Colonic mucosa (tissue), 4 donors: Measurements from ENCODE around the gene KCNJ11. TPM values are rescaled to one million over a fixed set of nuclear protein-coding genes. Genes with fewer than 3 reads are reported as not detected.

Source experiments
- DNase-seq: peaks from one replicate; pipeline ENCODE4 v3.0.0-alpha.2; 2020
- H3K27ac ChIP-seq: fragments of 200-600 bp; one replicate; pipeline ENCODE4 v1.8.0; 2021
- H3K27me3 ChIP-seq: fragments of 200-600 bp; one replicate; pipeline ENCODE4 v1.8.0; 2021
- H3K36me3 ChIP-seq: fragments of 200-600 bp; one replicate; pipeline ENCODE4 v1.8.0; 2021
- H3K4me1 ChIP-seq: fragments of 200-600 bp; one replicate; pipeline ENCODE4 v1.8.0; 2021; ENCODE audit warnings: mild to moderate bottlenecking
- H3K4me3 ChIP-seq: fragments of 200-600 bp; one replicate; pipeline ENCODE4 v1.8.0; 2021
- H3K9ac ChIP-seq, 2 donors: one replicate each; pipeline ENCODE4 v1.7.0; 2013; ENCODE audit warnings: control low read depth in 2 of 2, low read depth in 2 of 2, low read length in 2 of 2
- H3K9me3 ChIP-seq: fragments of 200-600 bp; one replicate; pipeline ENCODE4 v1.8.0; 2021
- CTCF ChIP-seq: fragments of 200-600 bp; IDR thresholded peaks from one replicate; pipeline ENCODE4 v1.8.0; 2022; ENCODE audit warnings: antibody characterized with exemption, mild to moderate bottlenecking
- intact Hi-C: fragments of 100-400 bp; cut with DNase I; formaldehyde crosslinking; loops from one replicate; pipeline ENCODE4 v1.14.1; 2022
- total RNA-seq, 2 donors: library from RNA; stranded (reverse); fragmentation: NEBNext Ultra II Directional in 1 of 2; extraction: Animal tissue kit (Norgen Biotek cat#: 25700) in 1 of 2; gene quantifications; one replicate each; pipeline ENCODE4 v1.2.1, GENCODE V29; 2021
- donor health status: healthy.
- donor health status: DM: no; HTN: no; CAD: no.
- donor health status: DM: no; HTN: no; CAD: no.

The KCNJ11 gene
- total RNA-seq, 2 donors from 2014 or later: 1.4 to 2.9 TPM

GRCh38 chr11:17394743-17395390 lies 6.4 kb upstream of the KCNJ11 start:
- no peak for TF ChIP-seq CTCF
- DNase-seq: no peak
- H3K27ac ChIP-seq: no peak overlapping the region
- H3K4me1 ChIP-seq: peaks cover under 1% of the 10 kb centered on the region
- H3K9ac ChIP-seq: no peak overlapping the region
- H3K36me3 ChIP-seq: no peaks in the 10 kb centered on the region
- no peak overlapping the region for H3K4me3 ChIP-seq
- no peaks in the 10 kb centered on the region for H3K27me3 ChIP-seq
- H3K9me3 ChIP-seq: no peaks in the 10 kb centered on the region
- intact Hi-C loops: no loop called here

- no peak overlapping the region for H3K4me3 ChIP-seq
- H3K27me3 ChIP-seq: no peaks in the 10 kb centered on the region
- H3K9ac ChIP-seq: no peak overlapping the region
- no peaks in the 10 kb centered on the region for H3K36me3 ChIP-seq
- peaks cover 4% of the 10 kb centered on the region for H3K4me1 ChIP-seq
- no peak overlapping the region for H3K27ac ChIP-seq
- no peak for TF ChIP-seq CTCF
- no peak for DNase-seq
- intact Hi-C loops: no loop called here
- no peaks in the 10 kb centered on the region for H3K9me3 ChIP-seq
Measured at GRCh38 chr11:17393472-17393871, 5.0 kb upstream of the KCNJ11 start.

- no peaks in the 10 kb centered on the region for H3K9me3 ChIP-seq
- no peak overlapping the region for H3K9ac ChIP-seq
- TF ChIP-seq CTCF: no peak
- H3K4me1 ChIP-seq: peaks cover 4% of the 10 kb centered on the region
- intact Hi-C loops: no loop called here
- no peak for DNase-seq
- no peaks in the 10 kb centered on the region for H3K27me3 ChIP-seq
- H3K36me3 ChIP-seq: no peaks in the 10 kb centered on the region
- no peak overlapping the region for H3K27ac ChIP-seq
- H3K4me3 ChIP-seq: no peak overlapping the region
Measured at GRCh38 chr11:17392872-17393271, 4.4 kb upstream of the KCNJ11 start.

- H3K9ac ChIP-seq: no peak overlapping the region
- H3K36me3 ChIP-seq: no peaks in the 10 kb centered on the region
- TF ChIP-seq CTCF: no peak
- no peak overlapping the region for H3K27ac ChIP-seq
- no peak for DNase-seq
- H3K4me1 ChIP-seq: peaks cover 4% of the 10 kb centered on the region
- H3K9me3 ChIP-seq: no peaks in the 10 kb centered on the region
- H3K27me3 ChIP-seq: no peaks in the 10 kb centered on the region
- intact Hi-C loops: no loop called here
- no peak overlapping the region for H3K4me3 ChIP-seq
Measured at GRCh38 chr11:17391493-17392355, 3.3 kb upstream of the KCNJ11 start.

- peak overlapping the region; percentile 44 for H3K4me3 ChIP-seq
- no peaks in the 10 kb centered on the region for H3K27me3 ChIP-seq
- TF ChIP-seq CTCF: no peak
- no peaks in the 10 kb centered on the region for H3K36me3 ChIP-seq
- no peak overlapping the region for H3K27ac ChIP-seq
- H3K9ac ChIP-seq: no peak overlapping the region
- peaks cover 4% of the 10 kb centered on the region for H3K4me1 ChIP-seq
- intact Hi-C loops: no loop called here
- H3K9me3 ChIP-seq: no peaks in the 10 kb centered on the region
- DNase-seq: no peak
Measured at GRCh38 chr11:17389957-17390649, 1.6 kb upstream of the KCNJ11 start.
